Measurements from ENCODE around the gene EFHB.

DNA sequence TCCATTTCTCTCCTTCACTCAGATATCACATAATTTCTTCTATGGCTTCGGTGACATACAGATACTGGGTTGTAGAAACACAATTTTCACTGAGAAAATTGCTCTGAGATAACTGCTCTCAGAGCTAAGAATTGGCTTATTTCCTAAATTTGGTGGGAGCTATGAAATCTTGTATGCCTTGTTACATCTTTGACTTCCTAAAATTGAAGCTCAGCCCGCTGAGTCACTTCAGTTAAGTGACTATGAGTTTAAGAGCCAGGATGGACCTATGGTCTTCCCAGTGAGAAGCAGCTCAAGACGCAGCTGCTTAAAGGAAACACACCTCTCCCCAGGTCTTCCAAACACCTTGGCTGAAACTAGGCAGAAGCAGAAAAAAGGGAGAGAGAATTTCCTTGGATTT, 56.4 kb downstream of the EFHB start:
- TF ChIP-seq, protein P1, sequence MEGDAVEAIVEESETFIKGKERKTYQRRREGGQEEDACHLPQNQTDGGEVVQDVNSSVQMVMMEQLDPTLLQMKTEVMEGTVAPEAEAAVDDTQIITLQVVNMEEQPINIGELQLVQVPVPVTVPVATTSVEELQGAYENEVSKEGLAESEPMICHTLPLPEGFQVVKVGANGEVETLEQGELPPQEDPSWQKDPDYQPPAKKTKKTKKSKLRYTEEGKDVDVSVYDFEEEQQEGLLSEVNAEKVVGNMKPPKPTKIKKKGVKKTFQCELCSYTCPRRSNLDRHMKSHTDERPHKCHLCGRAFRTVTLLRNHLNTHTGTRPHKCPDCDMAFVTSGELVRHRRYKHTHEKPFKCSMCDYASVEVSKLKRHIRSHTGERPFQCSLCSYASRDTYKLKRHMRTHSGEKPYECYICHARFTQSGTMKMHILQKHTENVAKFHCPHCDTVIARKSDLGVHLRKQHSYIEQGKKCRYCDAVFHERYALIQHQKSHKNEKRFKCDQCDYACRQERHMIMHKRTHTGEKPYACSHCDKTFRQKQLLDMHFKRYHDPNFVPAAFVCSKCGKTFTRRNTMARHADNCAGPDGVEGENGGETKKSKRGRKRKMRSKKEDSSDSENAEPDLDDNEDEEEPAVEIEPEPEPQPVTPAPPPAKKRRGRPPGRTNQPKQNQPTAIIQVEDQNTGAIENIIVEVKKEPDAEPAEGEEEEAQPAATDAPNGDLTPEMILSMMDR (IDR thresholded peaks at IDR 0.05), result no peak
- TF ChIP-seq EP300 (IDR thresholded peaks at IDR 0.05) (no peak), POLR2A (IDR thresholded peaks at IDR 0.05; ENCODE audit: low read depth) (no peak), POLR2AphosphoS5 (IDR thresholded peaks at IDR 0.05) (no peak)

Data from esophagus muscularis mucosa (tissue), 4 donors.